Skeletal muscle tissue (tissue), 4 donors: ENCODE results near the gene FNBP1L. TPM values are rescaled to one million over a fixed set of nuclear protein-coding genes. Genes with fewer than 3 reads are reported as not detected.
A peak's percentile ranks its signal among the peaks of the same experiment; 100 is the strongest.

Experiments
- H3K27ac ChIP-seq: one replicate; pipeline ENCODE4 v1.7.0; 2013; ENCODE audit warnings: mild to moderate bottlenecking, low read depth, low read length, inconsistent platforms
- H3K27me3 ChIP-seq, 3 donors: one replicate each; pipeline ENCODE4 v1.7.0; 2013; ENCODE audit warnings: low read length in 3 of 3; ENCODE audit not compliant: control insufficient read depth in 3 of 3, insufficient read depth in 3 of 3
- H3K36me3 ChIP-seq, 3 donors: one replicate each; pipeline ENCODE4 v1.7.0; 2013; ENCODE audit warnings: low read length in 3 of 3; ENCODE audit not compliant: control insufficient read depth in 3 of 3, insufficient read depth in 3 of 3
- H3K4me1 ChIP-seq, 3 donors: one replicate each; pipeline ENCODE4 v1.7.0; 2013; ENCODE audit warnings: low read length in 3 of 3, mild to moderate bottlenecking in 3 of 3; ENCODE audit not compliant: control insufficient read depth in 3 of 3, insufficient read depth in 3 of 3
- H3K4me3 ChIP-seq, 3 donors: one replicate each; pipeline ENCODE4 v1.7.0; 2013; ENCODE audit warnings: low read length in 3 of 3
- H3K9ac ChIP-seq, 3 donors: one replicate each; pipeline ENCODE4 v1.7.0; 2013; ENCODE audit warnings: low read length in 3 of 3, mild to moderate bottlenecking in 3 of 3, moderate library complexity in 2 of 3, low read depth in 1 of 3
- H3K9me3 ChIP-seq, 3 donors: one replicate each; pipeline ENCODE4 v1.7.0; 2013; ENCODE audit warnings: low read length in 3 of 3; ENCODE audit not compliant: control insufficient read depth in 3 of 3
- total RNA-seq: library from RNA; depleted of rRNA; stranded (reverse); fragments of >200 nt; gene quantifications from one replicate; pipeline ENCODE4 v1.2.3, GENCODE V29; 2014
- donor health status: Osteomylitis.

The FNBP1L gene
- total RNA-seq, 1 donor from 2014 or later: 25.1 TPM

DNA sequence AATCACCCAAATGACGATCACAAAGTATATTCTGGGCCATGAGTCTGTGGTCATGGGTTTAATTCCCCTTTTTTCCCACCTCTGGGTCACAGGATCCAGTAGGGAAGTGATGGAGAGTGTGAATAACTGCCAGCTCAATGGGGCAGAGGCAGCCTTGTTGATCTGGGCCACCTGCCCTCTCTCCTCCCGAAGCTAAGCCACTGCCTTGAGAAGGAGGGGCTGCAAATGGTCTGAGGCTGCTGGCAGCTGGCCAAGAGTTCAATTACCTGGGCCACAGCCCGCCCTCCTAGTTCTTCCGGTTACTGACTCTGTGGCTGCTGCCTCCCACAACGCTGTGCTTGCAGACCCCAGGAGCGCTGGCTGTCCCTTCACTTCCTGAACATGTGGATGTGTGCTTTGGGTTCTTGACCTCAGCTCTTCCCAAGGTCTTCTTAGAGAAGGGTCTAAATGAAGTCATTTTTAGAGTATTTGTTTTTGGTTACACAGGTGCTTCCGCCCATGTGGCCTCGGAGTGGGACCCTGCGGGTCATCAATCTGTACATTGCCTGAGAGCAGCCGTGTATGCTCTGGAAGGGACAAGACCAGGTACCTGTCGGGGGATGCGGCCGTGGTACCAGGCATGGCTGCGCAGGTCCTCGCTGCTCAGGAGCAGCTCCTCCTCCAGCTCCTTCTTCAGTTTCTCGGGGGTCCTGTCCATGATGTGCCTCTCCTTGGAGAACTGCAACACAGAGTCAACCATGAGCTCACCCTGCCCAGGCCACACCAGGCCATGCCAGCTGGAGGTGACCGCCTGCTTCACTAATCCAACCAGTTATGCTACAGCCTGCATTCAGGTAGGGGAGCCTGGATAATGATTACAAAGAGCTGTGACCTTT, 144.0 kb downstream of the FNBP1L start:
- H3K9me3 ChIP-seq: no peaks in the 10 kb centered on the region
- H3K9ac ChIP-seq: peak overlapping the region in 2 of 3 donors; percentile 7 to 73
- no peaks in the 10 kb centered on the region for H3K27me3 ChIP-seq
- H3K27ac ChIP-seq: peak overlapping the region; percentile 76
- H3K36me3 ChIP-seq: peaks cover 19 to 40% (median 33%) of the 10 kb centered on the region in 3 donors
- peak overlapping the region in 2 of 3 donors; percentile 12 to 46 for H3K4me3 ChIP-seq
- H3K4me1 ChIP-seq: peaks cover 56 to 76% (median 74%) of the 10 kb centered on the region in 3 donors

DNA sequence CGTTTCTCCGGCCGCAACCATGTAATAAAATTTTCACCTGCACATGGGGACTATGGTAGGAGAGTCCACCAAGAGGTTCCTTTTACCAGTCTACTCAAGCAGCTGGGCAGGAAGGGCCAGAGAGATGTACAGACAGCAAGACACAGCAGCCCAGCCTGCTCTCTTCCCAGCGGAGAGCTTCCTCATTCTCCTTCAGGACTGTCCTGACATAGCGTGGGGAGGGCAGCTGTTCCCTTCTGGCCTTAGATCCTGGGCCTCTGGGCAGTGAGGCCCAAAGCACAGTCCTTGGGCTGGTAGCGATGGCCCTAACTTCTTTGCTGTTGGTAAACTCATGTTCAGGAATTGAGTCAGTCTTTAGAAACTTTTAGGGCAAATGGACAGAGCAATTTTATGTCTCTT, 144.6 kb downstream of the FNBP1L start:
- Histone ChIP-seq H3K9me3 (no peaks in the 10 kb centered on the region), H3K27ac (peak overlapping the region; percentile 76), H3K36me3 (peaks cover 19 to 36% (median 29%) of the 10 kb centered on the region in 3 donors), H3K4me3 (peak overlapping the region; percentile 27 to 46 (median 35)), H3K27me3 (no peaks in the 10 kb centered on the region), H3K4me1 (peaks cover 61 to 78% (median 75%) of the 10 kb centered on the region in 3 donors), H3K9ac (peak overlapping the region; percentile 11 to 73 (median 17))

DNA sequence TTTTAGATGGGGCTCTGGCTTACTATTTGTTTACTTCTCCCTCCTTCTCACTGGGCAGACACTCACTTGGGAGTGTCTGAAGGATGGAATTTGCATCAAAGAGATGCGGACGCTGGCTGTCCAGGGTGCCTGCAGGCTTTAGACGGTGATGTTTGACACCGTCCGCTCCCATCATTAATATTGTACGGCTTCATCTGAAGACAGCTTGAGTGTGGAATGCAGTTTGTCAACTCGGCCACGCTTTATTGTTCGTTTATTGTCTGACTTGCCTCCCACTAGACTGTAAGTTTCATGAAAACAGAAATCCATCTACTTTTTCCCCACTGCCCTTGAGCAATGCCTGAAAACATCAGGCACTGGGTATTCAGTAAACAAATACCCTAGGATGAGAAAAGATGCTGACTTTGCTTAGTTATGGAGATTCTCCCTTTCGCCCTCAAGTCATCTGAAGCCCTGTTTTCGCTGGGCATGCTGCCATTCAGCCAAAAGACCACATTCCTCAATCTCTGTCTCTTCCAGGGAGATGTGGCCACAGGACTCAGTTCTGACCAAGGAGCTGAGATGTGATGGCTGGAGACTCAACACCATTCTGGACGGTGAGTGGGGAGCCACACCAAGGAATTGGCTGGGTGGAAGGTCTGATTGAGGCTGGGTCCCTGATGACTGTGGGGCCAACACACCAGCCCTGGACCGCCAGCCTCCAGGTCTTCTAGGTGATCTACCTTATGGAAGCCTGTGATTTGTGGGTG, 146.1 kb downstream of the FNBP1L start:
- Histone ChIP-seq H3K4me3 (no peak overlapping the region), H3K9ac (peak overlapping the region in 1 of 3 donors; percentile 34), H3K27ac (peak overlapping the region; percentile 76), H3K4me1 (peaks cover 67 to 78% (median 75%) of the 10 kb centered on the region in 3 donors), H3K36me3 (peaks cover 11 to 22% (median 19%) of the 10 kb centered on the region in 3 donors), H3K27me3 (no peaks in the 10 kb centered on the region), H3K9me3 (no peaks in the 10 kb centered on the region)

DNA sequence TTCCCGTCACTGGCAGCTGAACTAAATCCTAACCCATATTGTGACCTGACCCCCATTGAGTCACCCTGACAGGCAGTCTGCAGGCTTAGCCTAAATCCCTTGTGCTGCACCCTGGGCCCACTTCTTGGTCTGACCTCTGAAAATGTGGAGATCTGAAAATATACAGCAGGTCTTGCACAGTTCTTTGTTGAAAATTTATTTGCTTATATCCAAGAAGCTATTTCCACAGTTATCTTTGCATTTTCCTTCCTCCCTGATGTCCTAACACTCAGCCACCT, 146.6 kb downstream of the FNBP1L start:
- H3K4me3 ChIP-seq: no peak overlapping the region
- no peaks in the 10 kb centered on the region for H3K27me3 ChIP-seq
- no peak overlapping the region for H3K9ac ChIP-seq
- peaks cover 7 to 19% (median 14%) of the 10 kb centered on the region in 3 donors for H3K36me3 ChIP-seq
- peak overlapping the region; percentile 76 for H3K27ac ChIP-seq
- H3K4me1 ChIP-seq: peaks cover 72 to 81% (median 79%) of the 10 kb centered on the region in 3 donors
- no peaks in the 10 kb centered on the region for H3K9me3 ChIP-seq

DNA sequence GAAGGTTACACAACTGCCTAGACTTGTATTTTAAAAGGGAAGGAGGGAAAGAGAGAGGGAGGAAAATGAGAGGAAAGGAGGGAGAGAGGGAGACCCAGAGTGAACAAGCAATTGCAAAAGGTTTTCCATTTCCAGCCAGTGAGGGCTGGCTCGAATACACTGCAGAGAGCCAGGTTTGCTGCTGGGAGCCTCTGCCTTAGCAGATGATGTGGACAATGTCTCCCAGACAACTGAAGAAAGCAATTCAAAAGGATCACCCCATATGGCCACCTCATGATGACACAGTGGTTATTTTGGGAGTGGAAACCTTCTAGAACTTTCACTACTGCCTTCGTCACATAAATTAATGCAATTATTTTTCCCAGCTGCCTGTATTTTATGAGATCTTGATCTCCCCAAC, 147.3 kb downstream of the FNBP1L start:
- no peaks in the 10 kb centered on the region for H3K27me3 ChIP-seq
- H3K27ac ChIP-seq: peak overlapping the region; percentile 76
- no peak overlapping the region for H3K4me3 ChIP-seq
- H3K4me1 ChIP-seq: peaks cover 79 to 89% (median 86%) of the 10 kb centered on the region in 3 donors
- no peaks in the 10 kb centered on the region for H3K9me3 ChIP-seq
- no peak overlapping the region for H3K9ac ChIP-seq
- peaks cover 0 to 13% (median 8%) of the 10 kb centered on the region in 3 donors for H3K36me3 ChIP-seq

DNA sequence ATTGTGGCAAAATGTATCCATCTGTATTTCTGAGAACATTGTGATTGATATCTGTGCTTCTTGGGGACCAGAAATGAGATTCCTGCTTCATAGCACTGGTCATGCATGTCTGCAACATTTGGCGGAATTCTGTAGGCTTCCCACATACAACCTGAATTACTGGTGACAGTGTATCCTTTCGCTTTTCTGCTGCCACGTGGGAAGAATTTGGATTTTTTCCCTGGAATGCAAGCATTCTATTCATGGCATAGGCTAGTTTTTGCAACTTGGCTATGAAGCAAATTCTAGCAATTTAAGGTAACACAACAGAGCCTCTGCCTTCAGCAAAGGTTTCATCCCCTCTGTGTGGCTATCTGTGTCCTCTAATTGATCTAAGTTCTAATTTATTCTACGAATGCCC, 147.8 kb downstream of the FNBP1L start:
- H3K27ac ChIP-seq: peak overlapping the region; percentile 76
- H3K36me3 ChIP-seq: peaks cover 0 to 8% (median 8%) of the 10 kb centered on the region in 3 donors
- H3K4me3 ChIP-seq: no peak overlapping the region
- peaks cover 83 to 93% (median 91%) of the 10 kb centered on the region in 3 donors for H3K4me1 ChIP-seq
- no peaks in the 10 kb centered on the region for H3K27me3 ChIP-seq
- H3K9me3 ChIP-seq: no peaks in the 10 kb centered on the region
- no peak overlapping the region for H3K9ac ChIP-seq

DNA sequence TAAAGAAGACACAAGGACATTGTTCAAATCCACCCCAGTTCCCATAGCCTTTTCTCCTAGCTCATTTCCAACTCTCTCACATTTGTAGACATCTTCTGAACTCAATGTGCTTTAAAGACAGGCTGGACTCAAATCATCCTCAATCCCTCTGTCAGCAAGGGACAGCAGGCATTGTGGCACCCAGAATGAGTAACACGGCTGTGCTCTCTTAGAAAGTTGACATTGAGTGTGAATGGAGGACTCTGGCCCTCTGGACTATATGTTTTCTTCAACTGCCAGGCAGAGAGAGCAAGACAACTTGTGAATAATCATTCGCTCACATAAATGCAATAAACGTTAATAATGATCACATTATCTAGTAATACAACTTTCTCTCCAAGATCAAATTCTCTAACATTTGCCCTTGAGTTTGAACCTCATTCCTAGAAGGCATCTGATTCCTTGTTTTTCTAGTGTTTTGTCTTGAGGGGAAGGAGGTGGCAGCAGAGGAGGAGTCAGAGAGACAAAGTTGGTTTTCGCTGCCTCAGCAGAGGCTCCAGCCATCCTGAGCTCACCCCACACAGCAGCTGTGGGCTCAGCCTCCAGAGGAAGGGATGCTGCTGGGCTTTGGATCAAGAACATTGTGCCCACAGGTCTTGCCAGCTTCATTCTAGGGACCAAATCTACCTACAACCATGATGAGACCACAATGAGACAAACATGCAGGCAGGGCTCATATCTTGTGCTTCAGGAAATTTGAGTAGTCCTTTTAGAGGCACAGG, 148.6 kb downstream of the FNBP1L start:
- Histone ChIP-seq H3K9ac (peak overlapping the region in 2 of 3 donors; percentile 33 to 70), H3K9me3 (no peaks in the 10 kb centered on the region), H3K36me3 (peaks cover 0 to 8% (median 8%) of the 10 kb centered on the region in 3 donors), H3K4me1 (peaks cover 91 to 100% (median 98%) of the 10 kb centered on the region in 3 donors), H3K27me3 (no peaks in the 10 kb centered on the region), H3K27ac (peak overlapping the region; percentile 76), H3K4me3 (no peak overlapping the region)

DNA sequence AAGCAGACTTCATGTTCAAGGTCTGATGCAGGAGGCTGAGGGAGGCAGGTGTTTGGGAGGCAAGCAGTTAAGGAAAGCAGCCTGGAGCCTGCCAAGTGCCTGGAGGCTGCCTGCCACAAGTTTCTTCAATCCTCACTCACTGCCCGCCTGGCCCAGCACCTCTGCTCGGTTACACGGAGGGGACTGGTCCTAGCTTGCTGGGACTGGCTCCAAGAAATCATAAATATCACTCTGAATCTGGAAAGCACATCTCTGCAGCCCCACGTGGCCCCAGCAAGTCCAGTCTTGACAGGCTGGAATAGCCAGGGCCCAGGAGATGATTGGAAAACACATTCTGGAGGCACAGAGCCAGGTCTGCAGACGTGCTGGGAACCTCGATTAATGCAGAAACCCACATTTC, 149.8 kb downstream of the FNBP1L start:
- H3K27me3 ChIP-seq: no peaks in the 10 kb centered on the region
- H3K4me3 ChIP-seq: peak overlapping the region in 1 of 3 donors; percentile 22
- peaks cover 81 to 91% (median 86%) of the 10 kb centered on the region in 3 donors for H3K4me1 ChIP-seq
- H3K27ac ChIP-seq: peak overlapping the region; percentile 68
- H3K9me3 ChIP-seq: no peaks in the 10 kb centered on the region
- H3K36me3 ChIP-seq: peaks cover 0 to 3% (median 0%) of the 10 kb centered on the region in 3 donors
- peak overlapping the region in 1 of 3 donors; percentile 70 for H3K9ac ChIP-seq

DNA sequence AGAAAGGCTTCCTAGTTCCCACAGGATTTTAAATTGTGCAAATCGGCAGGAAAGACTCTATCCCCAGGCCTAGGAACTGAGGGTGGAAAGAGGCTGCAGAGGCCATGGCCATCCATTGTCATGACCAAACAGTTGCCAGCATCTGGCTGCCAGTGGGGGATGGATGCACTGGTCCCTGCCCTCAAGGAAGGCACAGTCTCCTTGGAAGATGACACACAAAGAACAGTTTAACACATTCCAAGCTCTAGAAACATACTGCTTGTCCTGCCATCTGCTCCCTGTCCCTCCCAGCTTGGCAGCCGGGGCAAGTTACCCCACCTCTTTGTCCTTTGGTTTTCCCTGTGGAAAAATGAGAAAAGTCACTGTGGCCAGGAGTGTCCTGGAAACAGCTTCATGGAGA, 150.5 kb downstream of the FNBP1L start:
- peaks cover 78 to 89% (median 83%) of the 10 kb centered on the region in 3 donors for H3K4me1 ChIP-seq
- H3K27me3 ChIP-seq: no peaks in the 10 kb centered on the region
- H3K36me3 ChIP-seq: peaks cover 0 to 3% (median 0%) of the 10 kb centered on the region in 3 donors
- H3K4me3 ChIP-seq: no peak overlapping the region
- peak overlapping the region in 1 of 3 donors; percentile 70 for H3K9ac ChIP-seq
- H3K9me3 ChIP-seq: no peaks in the 10 kb centered on the region
- peak overlapping the region; percentile 68 for H3K27ac ChIP-seq
